Non-pigmented ciliary epithelial cell (primary cell): ENCODE measurements around the gene SMIM44.
"Not testable (repeated sequence)": the region's sequence is repeated elsewhere in the genome, so short reads cannot be mapped to it uniquely, and the experiment has no call there.

Experiments
- DNase-seq: peaks from one replicate; pipeline ENCODE4 v3.0.0-alpha.2; 2010; ENCODE audit warnings: low read depth

Gene SMIM44

DNA sequence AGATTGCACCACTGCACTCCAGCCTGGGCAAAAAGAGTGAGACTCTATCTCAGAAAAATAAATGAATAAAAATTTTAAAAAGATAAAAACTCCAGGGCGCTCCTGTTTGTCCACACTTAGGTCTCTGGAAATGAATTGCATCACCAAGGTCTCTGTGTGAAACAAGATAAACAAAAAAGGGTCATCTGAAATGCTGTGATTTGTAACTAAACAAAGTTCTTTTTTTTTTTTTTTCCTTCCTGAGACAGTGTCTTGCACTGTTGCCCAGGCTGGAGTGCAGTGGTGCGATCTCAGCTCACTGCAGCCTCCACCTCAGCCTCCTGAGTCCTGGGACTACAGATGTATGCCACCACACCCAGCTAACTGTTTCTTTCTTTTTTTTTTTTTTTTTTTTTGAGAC, 34.4 kb upstream of the SMIM44 start:
- DNase-seq = no peak

- no peak for DNase-seq
These were observed 33.5 kb upstream of the SMIM44 start for GRCh38 chr19:3516675-3517207.

- DNase-seq = no peak
These were observed 32.7 kb upstream of the SMIM44 start for GRCh38 chr19:3515891-3516422.

DNA sequence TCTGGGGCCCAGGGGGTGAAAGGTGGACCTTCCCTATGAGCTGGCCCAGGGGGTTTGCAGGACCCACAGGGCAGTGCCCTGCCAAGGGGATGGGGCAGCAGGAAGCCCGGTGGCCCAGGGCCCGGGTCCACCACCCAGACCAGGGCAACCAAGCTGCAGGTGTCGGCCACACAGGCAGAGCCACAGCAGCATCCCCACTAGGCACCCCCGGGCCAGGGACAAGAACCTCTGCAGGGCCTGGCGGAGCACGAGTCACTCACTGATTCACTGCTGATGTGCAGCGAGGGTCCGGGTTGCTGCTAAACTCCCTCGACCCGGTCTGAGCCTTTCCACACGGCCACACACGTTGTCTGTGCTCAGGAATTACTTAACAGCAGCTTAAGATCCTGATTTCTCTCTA, 31.7 kb upstream of the SMIM44 start:
- DNase-seq = no peak

- DNase-seq = no peak
These were observed 30.2 kb upstream of the SMIM44 start for GRCh38 chr19:3513229-3514140.

GRCh38 chr19:3512562-3513228, 29.5 kb upstream of the SMIM44 start:
- DNase-seq = no peak

DNA sequence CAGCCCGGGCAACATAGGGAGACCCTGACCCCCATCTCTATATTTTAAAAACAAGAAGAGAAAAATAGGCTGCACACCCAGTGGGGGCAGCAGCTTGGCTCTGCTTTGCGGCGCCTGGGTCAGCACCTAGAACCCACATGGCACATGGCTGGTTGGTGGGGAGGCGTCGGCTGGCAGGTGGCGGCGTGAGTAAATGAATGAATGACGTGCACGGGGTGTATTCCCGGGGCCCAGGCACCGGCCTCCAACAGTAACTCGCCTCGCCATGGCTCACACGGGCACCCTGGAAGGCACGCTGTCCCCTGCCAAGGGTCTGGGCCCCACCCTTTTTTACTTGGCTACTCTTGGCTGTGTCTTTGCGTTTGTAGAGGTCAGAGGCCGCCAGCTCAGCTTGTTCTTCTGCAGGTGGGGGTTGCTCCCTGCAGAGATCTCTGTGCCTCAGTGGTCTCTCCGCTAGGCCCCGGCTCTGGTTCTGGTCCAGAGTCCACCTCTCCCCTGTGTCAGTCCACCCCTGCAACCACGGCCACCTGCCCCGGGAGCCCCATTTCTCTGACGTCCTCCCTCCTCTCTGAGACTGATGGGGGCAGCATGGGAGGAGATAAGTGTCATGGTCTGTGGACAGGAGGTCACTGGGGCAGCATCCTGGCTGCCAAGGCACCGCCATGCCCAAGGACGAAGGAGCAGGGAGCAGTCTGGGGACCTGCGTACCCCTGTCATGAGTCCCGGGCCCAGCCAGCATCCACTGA, 28.4 kb upstream of the SMIM44 start:
- no peak for DNase-seq

GRCh38 chr19:3510727-3511126, 27.5 kb upstream of the SMIM44 start:
- DNase-seq = no peak

DNA sequence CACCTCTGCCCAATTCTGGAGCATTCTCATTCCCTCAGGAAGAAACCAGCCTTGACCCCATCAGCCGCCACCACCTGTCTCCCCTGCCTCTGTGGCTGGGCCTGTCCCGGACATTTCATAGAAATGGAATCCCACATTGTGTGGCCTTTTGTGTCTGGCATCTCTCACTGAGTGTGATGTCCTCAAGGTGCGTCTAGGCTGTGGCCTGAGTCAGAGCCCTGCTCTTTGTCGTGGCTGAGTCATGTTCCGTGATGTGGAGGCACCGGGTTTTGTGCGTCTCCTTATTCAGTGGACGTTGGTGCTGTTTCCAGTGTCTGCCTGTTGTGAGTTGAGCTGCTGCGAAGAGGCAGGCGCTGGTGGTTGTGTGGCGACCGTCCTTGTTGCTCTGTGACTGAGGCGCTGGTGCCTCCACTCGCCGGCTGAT, 26.3 kb upstream of the SMIM44 start:
- peak; percentile 48 for DNase-seq

DNA sequence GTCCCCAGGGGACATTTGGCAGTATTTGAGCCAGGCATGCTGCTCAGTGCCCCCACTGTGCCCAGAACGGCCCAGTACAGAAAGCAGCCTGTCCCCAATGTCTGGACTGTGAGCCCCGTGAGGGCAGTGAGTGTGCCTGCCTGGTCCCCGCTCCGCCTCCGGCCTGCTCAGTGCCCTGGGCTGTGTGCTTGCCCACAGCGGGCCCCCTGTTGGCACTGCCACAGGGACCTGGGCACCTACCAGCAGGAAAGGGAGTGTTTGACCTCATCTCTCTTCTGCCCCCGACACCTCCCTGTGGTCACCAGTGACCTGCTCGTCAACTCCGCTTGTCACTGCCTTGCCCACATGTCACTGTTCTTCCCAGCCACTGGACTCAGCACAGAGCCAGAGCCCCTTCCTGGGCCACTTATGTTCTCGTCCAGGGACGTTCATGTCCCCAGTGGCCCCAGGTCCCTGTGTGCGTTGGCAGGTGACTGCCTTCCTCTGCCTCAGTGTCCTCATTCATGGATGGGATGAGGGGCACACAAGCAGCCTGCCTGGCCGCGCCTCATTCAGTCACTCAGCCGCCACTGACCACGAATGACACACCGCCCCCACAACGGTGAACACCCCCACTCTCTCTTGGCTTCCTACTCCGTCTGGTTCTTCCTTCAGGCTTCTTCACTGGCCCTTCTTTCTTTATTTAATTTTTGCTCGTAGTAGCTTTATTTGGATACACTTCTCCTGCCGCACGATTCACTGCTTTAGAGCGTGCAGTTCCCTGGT, 25.7 kb upstream of the SMIM44 start:
- DNase-seq = no peak

- DNase-seq = not testable (repeated sequence)
These were observed 24.9 kb upstream of the SMIM44 start for GRCh38 chr19:3508121-3508661.

DNA sequence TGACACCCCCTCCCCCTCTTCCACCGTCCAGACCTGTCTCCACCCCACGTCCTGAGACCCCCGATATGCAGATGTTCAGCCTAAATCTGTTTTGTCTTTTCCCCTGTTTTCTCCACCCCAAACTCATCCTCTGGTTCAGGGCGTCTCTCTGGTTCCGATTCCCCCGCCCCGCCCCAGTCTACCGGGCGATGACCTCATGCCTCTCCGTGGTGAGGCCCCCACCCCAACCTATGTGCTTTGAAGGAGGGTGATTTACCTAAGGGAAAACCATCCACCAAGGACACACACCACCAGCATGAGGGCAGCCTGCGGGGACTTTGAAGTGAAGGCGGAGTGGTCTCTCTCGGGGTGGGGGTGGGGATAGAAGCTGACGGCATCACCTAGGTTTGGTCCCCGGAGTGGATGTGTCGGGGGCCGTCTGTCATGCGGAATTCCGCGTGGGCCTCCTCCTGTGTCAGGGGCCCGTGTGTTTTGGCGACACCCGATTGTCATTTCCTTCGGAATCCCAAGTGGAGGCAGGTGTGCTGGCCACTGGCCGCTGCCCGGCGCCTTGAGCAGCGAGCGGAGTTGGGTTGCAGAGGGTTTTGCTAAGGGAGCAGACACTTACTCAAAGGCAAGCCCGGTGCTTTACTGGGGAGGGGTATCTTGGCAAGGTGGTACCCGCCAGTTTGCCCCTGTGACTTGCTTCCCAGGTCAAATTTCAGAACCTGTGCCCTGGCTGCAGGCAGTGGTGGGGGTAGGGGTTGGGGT, 24.3 kb upstream of the SMIM44 start:
- DNase-seq = no peak

- no peak for DNase-seq
These were observed 23.4 kb upstream of the SMIM44 start for GRCh38 chr19:3506384-3507340.

DNA sequence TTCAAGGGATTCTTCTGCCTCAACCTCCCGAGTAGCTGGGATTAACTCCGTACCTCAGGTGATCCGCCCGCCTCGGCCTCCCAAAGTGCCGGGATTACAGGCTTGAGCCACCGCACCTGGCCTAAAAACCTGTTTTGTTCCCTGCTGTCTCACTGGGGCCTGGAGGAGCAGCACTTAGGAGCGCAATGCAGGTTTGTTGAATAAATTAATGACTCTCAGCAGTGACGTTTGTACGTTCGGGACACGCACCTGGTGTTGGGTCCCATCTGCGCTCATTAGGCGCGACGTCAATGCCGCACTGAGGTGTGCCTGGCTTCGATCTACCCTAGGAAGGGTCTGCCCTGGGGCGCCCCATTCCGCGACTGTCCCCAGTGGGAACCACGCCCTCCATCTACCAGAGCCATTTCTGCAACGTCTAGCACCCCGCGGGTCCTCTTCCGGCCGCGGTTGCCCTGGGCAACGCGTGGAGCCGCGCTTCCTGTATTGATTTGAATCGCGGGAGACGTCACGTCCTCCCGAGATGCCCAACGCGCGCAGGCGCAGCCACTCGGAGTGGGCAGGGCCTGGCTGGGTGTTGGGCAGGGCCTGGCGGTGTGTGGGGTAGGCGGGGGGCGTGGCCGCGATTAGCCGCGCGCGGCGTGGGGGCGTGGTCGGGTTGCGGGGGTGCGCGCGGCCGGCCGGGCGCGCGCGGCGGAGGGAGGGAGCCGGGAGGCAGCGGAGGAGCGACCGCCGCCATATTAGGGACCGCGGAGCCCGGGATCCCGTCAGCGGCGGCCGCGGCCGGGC, 22.6 kb upstream of the SMIM44 start, which contains the start of gene FZR1:
FZR1 (plus strand) TSS at position 714 of the 786 bp plus-strand sequence. CDS start 16,679 bp downstream, outside the sequence.
- peak; percentile 89 for DNase-seq

DNA sequence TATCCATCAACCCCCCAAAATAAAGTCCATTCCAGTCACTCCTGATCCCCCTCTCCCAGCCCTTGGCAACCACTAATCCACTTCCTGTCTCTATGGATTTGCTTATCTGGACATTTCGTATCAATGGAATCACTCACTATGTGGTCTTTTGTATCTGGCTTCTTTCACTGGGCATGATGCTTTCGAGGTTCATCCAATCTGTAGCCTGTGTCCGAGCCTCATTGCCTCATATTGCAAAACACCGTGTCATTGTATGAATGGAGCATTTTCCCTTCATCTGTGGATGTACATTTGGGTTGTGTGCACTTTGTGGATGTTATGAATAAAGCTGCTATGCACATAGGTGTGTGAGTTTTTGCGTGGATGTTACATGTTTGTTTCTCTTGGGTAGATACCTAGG, 21.5 kb upstream of the SMIM44 start:
- DNase-seq = no peak

DNA sequence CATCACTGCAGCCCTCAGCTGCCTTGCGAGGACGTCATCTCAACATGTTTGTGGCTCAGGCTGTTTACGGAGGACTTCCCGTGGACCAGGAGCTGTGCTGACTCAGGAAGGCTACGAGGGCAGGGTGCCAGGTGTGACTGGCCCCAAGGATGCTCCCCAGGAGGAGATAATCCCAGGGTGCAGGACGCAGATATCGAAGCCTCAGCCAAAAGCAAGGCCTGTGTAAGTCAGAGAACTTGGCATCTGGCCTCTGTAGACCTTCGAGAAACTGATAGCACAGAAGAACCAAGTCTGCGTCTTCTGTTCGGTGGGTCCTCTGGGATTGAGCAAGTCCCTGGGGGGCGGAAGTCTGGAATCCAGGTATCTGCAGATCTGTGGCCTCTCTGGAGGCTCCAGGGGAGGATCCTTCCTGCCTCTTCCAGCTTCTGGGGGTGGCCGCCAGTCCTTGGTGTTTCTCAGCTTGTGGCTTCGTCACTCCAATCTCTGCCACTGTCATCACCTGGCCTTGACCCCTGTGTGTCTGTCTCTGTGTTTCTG, 19.9 kb upstream of the SMIM44 start:
- no peak for DNase-seq

GRCh38 chr19:3501780-3502179, 18.5 kb upstream of the SMIM44 start:
- DNase-seq = no peak
